NCI-H128 (cell line): ENCODE data around the gene AGTPBP1.

Experiments
- DNase-seq: peaks from one replicate; lab custom pipeline; 2025; ENCODE audit not compliant: unreplicated experiment; lab: John Stamatoyannopoulos, UW

Gene AGTPBP1

GRCh38 chr9:85508616-85509015 is 233.1 kb downstream of the AGTPBP1 start:
- no peak for DNase-seq

GRCh38 chr9:85505612-85506011 is 236.1 kb downstream of the AGTPBP1 start:
- DNase-seq, result no peak

- no peak for DNase-seq
Observed at GRCh38 chr9:85502815-85503655, 238.7 kb downstream of the AGTPBP1 start.

- DNase-seq, result no peak
Observed at GRCh38 chr9:85501882-85502281, 239.9 kb downstream of the AGTPBP1 start.

- no peak for DNase-seq
Observed at GRCh38 chr9:85501456-85501855, 240.3 kb downstream of the AGTPBP1 start.
